ENCODE results near the gene PPFIA3. TPM values are rescaled to one million over a fixed set of nuclear protein-coding genes. Genes with fewer than 3 reads are reported as not detected.
A peak's percentile ranks its signal among the peaks of the same experiment; 100 is the strongest.

PPFIA3 gene
- total RNA-seq, 1 donor from 2014 or later, result 17.8 TPM

- H3K27me3 Mint-ChIP-seq, result peaks cover 3% of the 10 kb centered on the region
- TF ChIP-seq, protein P1, sequence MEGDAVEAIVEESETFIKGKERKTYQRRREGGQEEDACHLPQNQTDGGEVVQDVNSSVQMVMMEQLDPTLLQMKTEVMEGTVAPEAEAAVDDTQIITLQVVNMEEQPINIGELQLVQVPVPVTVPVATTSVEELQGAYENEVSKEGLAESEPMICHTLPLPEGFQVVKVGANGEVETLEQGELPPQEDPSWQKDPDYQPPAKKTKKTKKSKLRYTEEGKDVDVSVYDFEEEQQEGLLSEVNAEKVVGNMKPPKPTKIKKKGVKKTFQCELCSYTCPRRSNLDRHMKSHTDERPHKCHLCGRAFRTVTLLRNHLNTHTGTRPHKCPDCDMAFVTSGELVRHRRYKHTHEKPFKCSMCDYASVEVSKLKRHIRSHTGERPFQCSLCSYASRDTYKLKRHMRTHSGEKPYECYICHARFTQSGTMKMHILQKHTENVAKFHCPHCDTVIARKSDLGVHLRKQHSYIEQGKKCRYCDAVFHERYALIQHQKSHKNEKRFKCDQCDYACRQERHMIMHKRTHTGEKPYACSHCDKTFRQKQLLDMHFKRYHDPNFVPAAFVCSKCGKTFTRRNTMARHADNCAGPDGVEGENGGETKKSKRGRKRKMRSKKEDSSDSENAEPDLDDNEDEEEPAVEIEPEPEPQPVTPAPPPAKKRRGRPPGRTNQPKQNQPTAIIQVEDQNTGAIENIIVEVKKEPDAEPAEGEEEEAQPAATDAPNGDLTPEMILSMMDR (conservative IDR thresholded peaks at IDR 0.05), result no peak
Observed at GRCh38 chr19:49151267-49152118, 32.1 kb downstream of the PPFIA3 start.

GRCh38 chr19:49152119-49152550, 32.8 kb downstream of the PPFIA3 start:
- peak overlapping the region; percentile 87 for H3K4me3 Mint-ChIP-seq
- no peaks in the 10 kb centered on the region for H3K36me3 Mint-ChIP-seq
- TF ChIP-seq, protein P1 (conservative IDR thresholded peaks at IDR 0.05), result no peak
- DNase-seq (ENCODE audit: extremely low spot score, unreplicated experiment), result no peak
- H3K4me1 Mint-ChIP-seq (ENCODE audit: unreplicated experiment), result peaks cover 18% of the 10 kb centered on the region
- peaks cover 10% of the 10 kb centered on the region for H3K9me3 Mint-ChIP-seq
- peaks cover 3% of the 10 kb centered on the region for H3K27me3 Mint-ChIP-seq
- no peak overlapping the region for H3K27ac Mint-ChIP-seq

More at GRCh38 chr19:49151267-49152118, 32.1 kb downstream of the PPFIA3 start:
- Mint-ChIP-seq H3K4me3 (peak overlapping the region; percentile 95), H3K36me3 (no peaks in the 10 kb centered on the region), H3K27ac (peak overlapping the region; percentile 83), H3K4me1 (ENCODE audit: unreplicated experiment) (peaks cover 18% of the 10 kb centered on the region), H3K9me3 (peaks cover 10% of the 10 kb centered on the region)
- DNase-seq (ENCODE audit: extremely low spot score, unreplicated experiment), result peak; percentile 86

DNA sequence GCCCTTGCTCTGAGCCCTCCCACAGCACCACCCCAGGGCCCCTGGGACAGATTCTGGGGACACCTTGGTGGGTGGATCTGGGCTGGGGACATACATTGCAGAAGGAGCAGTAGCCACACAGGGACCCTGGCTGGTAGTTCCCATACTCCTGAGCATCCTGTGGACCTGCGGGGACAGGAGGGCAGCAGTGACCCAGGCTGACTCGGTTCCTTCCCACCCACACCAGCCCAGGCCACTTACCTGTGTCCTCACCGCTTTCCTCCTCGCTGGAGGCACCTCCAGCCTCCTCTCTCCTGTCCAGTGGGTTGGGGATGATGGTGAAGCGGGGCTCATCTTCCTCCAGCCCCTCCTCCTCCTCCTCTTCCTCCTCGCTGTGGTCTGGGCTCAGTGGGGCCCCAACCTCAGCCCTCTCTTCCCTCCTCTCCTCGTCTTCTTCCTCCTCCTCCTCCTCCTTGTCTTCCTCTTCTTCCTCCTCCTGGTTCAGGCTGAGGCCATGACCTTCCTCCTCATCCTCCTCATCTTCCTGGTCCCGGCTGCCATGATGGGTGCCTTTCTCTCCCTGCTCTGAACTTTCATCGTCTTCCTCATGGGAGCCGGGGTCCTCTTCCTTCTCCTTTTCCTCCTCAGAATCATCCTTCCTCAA, 33.9 kb downstream of the PPFIA3 start:
- peak overlapping the region; percentile 55 for H3K4me3 Mint-ChIP-seq
- no peaks in the 10 kb centered on the region for H3K36me3 Mint-ChIP-seq
- peaks cover 10% of the 10 kb centered on the region for H3K9me3 Mint-ChIP-seq
- peak overlapping the region; percentile 67 for H3K27ac Mint-ChIP-seq
- peaks cover 4% of the 10 kb centered on the region for H3K27me3 Mint-ChIP-seq
- H3K4me1 Mint-ChIP-seq (ENCODE audit: unreplicated experiment), result peaks cover 19% of the 10 kb centered on the region
- TF ChIP-seq, protein P1 (conservative IDR thresholded peaks at IDR 0.05), result no peak
- no peak for DNase-seq (ENCODE audit: extremely low spot score, unreplicated experiment)

GRCh38 chr19:49154279-49154678, 34.9 kb downstream of the PPFIA3 start:
- Mint-ChIP-seq H3K9me3 (peaks cover 10% of the 10 kb centered on the region), H3K4me1 (ENCODE audit: unreplicated experiment) (peaks cover 22% of the 10 kb centered on the region), H3K36me3 (no peaks in the 10 kb centered on the region), H3K27ac (no peak overlapping the region), H3K27me3 (peaks cover 5% of the 10 kb centered on the region), H3K4me3 (peak overlapping the region; percentile 5)
- TF ChIP-seq, protein P1 (conservative IDR thresholded peaks at IDR 0.05), result no peak
- DNase-seq (ENCODE audit: extremely low spot score, unreplicated experiment), result no peak

GRCh38 chr19:49155005-49155819, 35.9 kb downstream of the PPFIA3 start, which contains the start of gene HRC:
Gene HRC (minus strand): TSS chr19:49155396. CDS start chr19:49155237, 159 bp downstream.
- Mint-ChIP-seq H3K4me1 (ENCODE audit: unreplicated experiment) (peaks cover 22% of the 10 kb centered on the region), H3K9me3 (peaks cover 10% of the 10 kb centered on the region), H3K4me3 (peak within 1 kb of the TSS; percentile 82), H3K27me3 (peaks cover 5% of the 10 kb centered on the region), H3K36me3 (no peaks in the 10 kb centered on the region), H3K27ac (peak within 1 kb of the TSS; percentile 80)
- TF ChIP-seq, protein P1 (conservative IDR thresholded peaks at IDR 0.05), result no peak
- no peak for DNase-seq (ENCODE audit: extremely low spot score, unreplicated experiment)

Measured in type B pancreatic cell (in vitro differentiated cells).